ENCODE data around the gene KMT5B. TPM values are rescaled to one million over a fixed set of nuclear protein-coding genes. Genes with fewer than 3 reads are reported as not detected.

Gene KMT5B
- total RNA-seq, 1 experiment from 2014 or later: 39.2 TPM

DNA sequence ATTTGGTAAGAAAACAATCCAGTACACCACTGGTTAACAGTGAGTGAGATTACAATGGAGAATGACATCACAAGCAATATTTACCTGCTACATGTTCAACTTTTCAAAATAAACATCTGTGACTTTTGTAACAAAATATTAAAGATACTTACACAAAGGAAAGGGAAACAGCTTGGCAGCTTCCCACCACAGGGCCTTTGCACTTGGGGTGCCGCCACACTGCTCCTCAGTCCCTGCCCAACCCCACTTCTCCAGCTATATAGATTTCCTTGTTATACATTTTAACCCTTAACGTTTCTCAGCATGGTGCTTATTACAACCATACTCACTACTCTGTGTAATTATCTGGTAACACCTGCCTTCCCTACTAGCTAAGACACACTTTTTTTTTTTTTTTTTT lies 10.9 kb downstream of the KMT5B start:
- no peak for TF ChIP-seq CTCF (IDR thresholded peaks at IDR 0.05; ENCODE audit: unreplicated experiment)
- Mint-ChIP-seq H3K9me3 (ENCODE audit: low read depth, unreplicated experiment) (no peaks in the 10 kb centered on the region), H3K36me3 (ENCODE audit: insufficient read depth, unreplicated experiment) (peaks cover 5% of the 10 kb centered on the region), H3K4me3 (ENCODE audit: low read depth, unreplicated experiment) (no peak overlapping the region), H3K27ac (ENCODE audit: unreplicated experiment) (no peak overlapping the region), H3K4me1 (ENCODE audit: low read depth, unreplicated experiment) (peaks cover 34% of the 10 kb centered on the region), H3K27me3 (ENCODE audit: unreplicated experiment) (no peaks in the 10 kb centered on the region)
- no TSS peak for BruUV-seq (replicated peaks)
- CTCF ChIA-PET: interaction anchor here (1.7 kb wide), 1 partner anchor 10 kb away, joined by 3 read pairs; no protein-coding TSS in a partner anchor
- DNase-seq: no peak
- intact Hi-C loops (cut with micrococcal nuclease; ENCODE audit: unreplicated experiment): loop anchor here (10.0 kb wide), 1 partner anchor 167 kb away; the partner anchor contains the start of genes NDUFS8 and TCIRG1

- Mint-ChIP-seq H3K4me3 (ENCODE audit: low read depth, unreplicated experiment) (no peak overlapping the region), H3K27ac (ENCODE audit: unreplicated experiment) (no peak overlapping the region), H3K9me3 (ENCODE audit: low read depth, unreplicated experiment) (no peaks in the 10 kb centered on the region), H3K4me1 (ENCODE audit: low read depth, unreplicated experiment) (peaks cover 30% of the 10 kb centered on the region), H3K36me3 (ENCODE audit: insufficient read depth, unreplicated experiment) (peaks cover 5% of the 10 kb centered on the region), H3K27me3 (ENCODE audit: unreplicated experiment) (no peaks in the 10 kb centered on the region)
- BruUV-seq (replicated peaks): no TSS peak
- intact Hi-C loops (cut with micrococcal nuclease; ENCODE audit: unreplicated experiment): loop anchor here (10.0 kb wide), 1 partner anchor 167 kb away; the partner anchor contains the start of genes NDUFS8 and TCIRG1
- DNase-seq: no peak
- CTCF ChIA-PET: no interaction called here
- TF ChIP-seq CTCF (IDR thresholded peaks at IDR 0.05; ENCODE audit: unreplicated experiment): no peak
Observed at GRCh38 chr11:68201492-68201891, 11.6 kb downstream of the KMT5B start.

GRCh38 chr11:68200639-68201038 lies 12.5 kb downstream of the KMT5B start:
- Mint-ChIP-seq H3K4me3 (ENCODE audit: low read depth, unreplicated experiment) (no peak overlapping the region), H3K27ac (ENCODE audit: unreplicated experiment) (no peak overlapping the region), H3K36me3 (ENCODE audit: insufficient read depth, unreplicated experiment) (peaks cover 5% of the 10 kb centered on the region), H3K9me3 (ENCODE audit: low read depth, unreplicated experiment) (no peaks in the 10 kb centered on the region), H3K27me3 (ENCODE audit: unreplicated experiment) (no peaks in the 10 kb centered on the region), H3K4me1 (ENCODE audit: low read depth, unreplicated experiment) (peaks cover 22% of the 10 kb centered on the region)
- BruUV-seq (replicated peaks): no TSS peak
- CTCF ChIA-PET: no interaction called here
- intact Hi-C loops (cut with micrococcal nuclease; ENCODE audit: unreplicated experiment): loop anchor here (10.0 kb wide), 1 partner anchor 166 kb away; the partner anchor contains the start of genes NDUFS8 and TCIRG1
- DNase-seq: no peak
- TF ChIP-seq CTCF (IDR thresholded peaks at IDR 0.05; ENCODE audit: unreplicated experiment): no peak

DNA sequence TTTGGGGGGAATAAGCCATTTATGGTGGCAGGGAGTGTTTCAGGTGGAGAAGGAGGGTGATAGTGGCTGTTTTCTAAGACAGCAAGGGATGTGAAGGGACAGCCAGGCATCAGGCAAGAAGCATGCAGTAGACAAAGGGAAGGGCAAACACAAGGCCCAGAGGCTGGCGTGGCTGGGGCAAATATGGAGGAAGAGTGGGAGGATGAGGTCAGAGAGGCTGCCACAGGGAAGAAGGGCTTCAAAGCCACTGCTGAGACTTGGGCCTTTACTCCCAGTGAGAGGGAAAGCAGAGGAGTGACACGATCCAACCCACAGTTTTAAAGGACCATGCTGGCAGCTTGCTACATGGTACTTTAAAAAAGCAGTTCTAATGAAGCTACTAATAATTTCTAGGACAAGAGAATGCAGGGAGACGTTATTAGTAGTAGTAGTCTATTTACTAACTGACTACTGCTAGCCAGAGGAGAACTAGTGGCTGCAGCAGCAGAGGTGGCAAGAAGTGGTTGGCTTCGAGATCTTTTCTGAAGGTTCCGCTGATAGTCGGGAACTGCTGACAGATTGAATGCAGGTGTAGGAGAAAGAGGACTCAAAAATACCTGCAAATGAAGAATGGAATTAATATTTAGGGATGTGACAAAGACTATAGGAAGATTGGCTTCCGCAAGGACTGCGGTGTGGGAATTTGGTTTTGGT lies 13.7 kb downstream of the KMT5B start:
- no peaks in the 10 kb centered on the region for H3K9me3 Mint-ChIP-seq (ENCODE audit: low read depth, unreplicated experiment)
- intact Hi-C loops (cut with micrococcal nuclease; ENCODE audit: unreplicated experiment): no loop called here
- no TSS peak for BruUV-seq (replicated peaks)
- CTCF ChIA-PET: no interaction called here
- H3K27me3 Mint-ChIP-seq (ENCODE audit: unreplicated experiment): no peaks in the 10 kb centered on the region
- no peak overlapping the region for H3K27ac Mint-ChIP-seq (ENCODE audit: unreplicated experiment)
- no peak for TF ChIP-seq CTCF (IDR thresholded peaks at IDR 0.05; ENCODE audit: unreplicated experiment)
- peaks cover 5% of the 10 kb centered on the region for H3K36me3 Mint-ChIP-seq (ENCODE audit: insufficient read depth, unreplicated experiment)
- H3K4me1 Mint-ChIP-seq (ENCODE audit: low read depth, unreplicated experiment): peaks cover 21% of the 10 kb centered on the region
- no peak overlapping the region for H3K4me3 Mint-ChIP-seq (ENCODE audit: low read depth, unreplicated experiment)
- no peak for DNase-seq
